Epithelial cell of proximal tubule (primary cell): ENCODE measurements around the gene PKD2. TPM values are rescaled to one million over a fixed set of nuclear protein-coding genes. Genes with fewer than 3 reads are reported as not detected.

Source experiments
- DNase-seq: peaks from one replicate; pipeline ENCODE4 v3.0.0-alpha.2; 2011; ENCODE audit warnings: low read depth
- H3K4me3 ChIP-seq: 2 replicates; pipeline ENCODE4 v1.5.1; 2011; ENCODE audit warnings: low read depth, mild to moderate bottlenecking, low read length
- total RNA-seq: library from RNA; depleted of rRNA; stranded (reverse); fragments of >200 nt; gene quantifications from 2 replicates; pipeline ENCODE4 v1.2.3, GENCODE V29; 2015
- TF ChIP-seq, protein P1 (sequence below): conservative IDR thresholded peaks from 2 replicates; pipeline ENCODE4 v1.5.1; 2012; ENCODE audit warnings: low read depth, mild to moderate bottlenecking, low read length

PKD2 gene
- total RNA-seq, 1 donor from 2014 or later, result 14.1 TPM

DNA sequence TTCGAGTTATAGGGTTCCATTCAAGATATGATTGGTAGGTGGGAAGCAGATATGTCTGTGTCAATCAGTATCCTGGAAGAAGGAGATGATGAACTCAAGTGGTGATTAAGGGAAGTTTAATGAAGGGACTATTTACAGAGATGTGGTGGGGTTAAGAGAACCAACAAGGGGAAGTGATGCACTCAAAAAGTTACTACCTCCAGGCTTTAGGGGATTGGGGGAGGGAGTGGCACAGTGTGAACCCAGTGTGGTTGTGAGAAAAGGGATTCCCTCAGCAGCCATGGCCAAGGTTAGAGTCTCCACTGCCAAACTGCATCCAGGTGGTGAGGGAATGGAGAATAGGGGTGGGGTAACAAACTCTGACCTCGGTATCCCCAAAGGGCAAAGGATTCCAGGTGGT lies 27.9 kb downstream of the PKD2 start:
- DNase-seq, result no peak
- TF ChIP-seq, protein P1, sequence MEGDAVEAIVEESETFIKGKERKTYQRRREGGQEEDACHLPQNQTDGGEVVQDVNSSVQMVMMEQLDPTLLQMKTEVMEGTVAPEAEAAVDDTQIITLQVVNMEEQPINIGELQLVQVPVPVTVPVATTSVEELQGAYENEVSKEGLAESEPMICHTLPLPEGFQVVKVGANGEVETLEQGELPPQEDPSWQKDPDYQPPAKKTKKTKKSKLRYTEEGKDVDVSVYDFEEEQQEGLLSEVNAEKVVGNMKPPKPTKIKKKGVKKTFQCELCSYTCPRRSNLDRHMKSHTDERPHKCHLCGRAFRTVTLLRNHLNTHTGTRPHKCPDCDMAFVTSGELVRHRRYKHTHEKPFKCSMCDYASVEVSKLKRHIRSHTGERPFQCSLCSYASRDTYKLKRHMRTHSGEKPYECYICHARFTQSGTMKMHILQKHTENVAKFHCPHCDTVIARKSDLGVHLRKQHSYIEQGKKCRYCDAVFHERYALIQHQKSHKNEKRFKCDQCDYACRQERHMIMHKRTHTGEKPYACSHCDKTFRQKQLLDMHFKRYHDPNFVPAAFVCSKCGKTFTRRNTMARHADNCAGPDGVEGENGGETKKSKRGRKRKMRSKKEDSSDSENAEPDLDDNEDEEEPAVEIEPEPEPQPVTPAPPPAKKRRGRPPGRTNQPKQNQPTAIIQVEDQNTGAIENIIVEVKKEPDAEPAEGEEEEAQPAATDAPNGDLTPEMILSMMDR, result no peak
- no peak overlapping the region for H3K4me3 ChIP-seq

DNA sequence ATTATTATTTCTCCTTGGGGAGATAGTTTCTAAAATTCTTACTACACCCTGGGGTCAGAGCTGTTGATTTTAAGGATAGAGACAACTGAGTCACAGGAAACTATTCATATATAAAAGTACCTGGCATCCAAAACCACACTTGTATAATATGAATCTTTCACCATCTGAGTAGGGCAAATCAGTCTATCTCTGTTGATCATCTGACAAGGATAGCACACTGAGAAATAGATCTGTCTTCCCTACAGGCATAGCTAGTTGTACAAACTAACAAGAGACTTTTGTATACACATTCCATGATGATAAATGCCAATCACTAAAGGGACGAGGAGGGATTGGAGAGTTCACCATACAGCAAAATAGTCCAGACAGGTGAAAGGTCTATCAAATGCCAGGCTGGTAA lies 30.0 kb downstream of the PKD2 start:
- no peak for DNase-seq
- no peak overlapping the region for H3K4me3 ChIP-seq
- TF ChIP-seq, protein P1, result no peak

DNA sequence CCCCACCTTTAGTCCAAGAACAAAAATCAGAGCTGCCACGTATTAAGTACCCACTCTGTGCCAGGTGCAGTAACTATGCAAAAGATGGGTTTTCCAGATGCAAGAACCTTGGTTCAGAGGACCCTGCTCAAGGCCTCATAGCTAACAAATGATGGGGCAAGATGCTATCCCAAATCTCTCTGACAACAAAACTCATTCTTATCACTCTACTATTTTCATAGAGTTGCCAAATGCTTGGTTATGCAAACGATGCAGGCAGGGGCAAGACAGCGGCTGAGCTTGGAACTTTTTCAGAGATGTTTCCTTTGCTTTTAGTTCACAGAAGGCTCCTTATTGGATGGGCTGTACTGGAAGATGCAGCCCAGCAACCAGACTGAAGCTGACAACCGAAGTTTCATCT lies 30.5 kb downstream of the PKD2 start:
- H3K4me3 ChIP-seq, result no peak overlapping the region
- no peak for DNase-seq
- TF ChIP-seq, protein P1, result no peak

DNA sequence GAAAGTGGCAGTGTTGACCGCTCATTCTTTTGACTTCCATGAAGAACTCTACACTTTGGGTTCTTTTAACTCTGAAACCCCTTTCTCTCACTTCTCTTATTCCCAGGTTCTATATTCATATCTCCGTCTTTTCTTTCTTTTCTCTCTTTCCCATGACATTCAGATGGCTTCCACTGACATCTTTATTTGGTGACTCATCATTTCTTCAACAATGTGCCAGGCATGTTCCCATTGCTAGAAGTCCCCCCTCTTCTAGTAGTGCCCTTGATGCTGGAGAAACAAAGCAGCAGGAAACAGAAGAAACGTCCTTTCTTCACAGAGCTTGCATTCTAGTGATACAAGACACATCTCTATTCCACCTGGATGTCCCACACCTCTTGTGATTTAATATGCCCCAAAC lies 33.3 kb downstream of the PKD2 start:
- H3K4me3 ChIP-seq, result no peak overlapping the region
- TF ChIP-seq, protein P1, result no peak
- DNase-seq, result no peak

DNA sequence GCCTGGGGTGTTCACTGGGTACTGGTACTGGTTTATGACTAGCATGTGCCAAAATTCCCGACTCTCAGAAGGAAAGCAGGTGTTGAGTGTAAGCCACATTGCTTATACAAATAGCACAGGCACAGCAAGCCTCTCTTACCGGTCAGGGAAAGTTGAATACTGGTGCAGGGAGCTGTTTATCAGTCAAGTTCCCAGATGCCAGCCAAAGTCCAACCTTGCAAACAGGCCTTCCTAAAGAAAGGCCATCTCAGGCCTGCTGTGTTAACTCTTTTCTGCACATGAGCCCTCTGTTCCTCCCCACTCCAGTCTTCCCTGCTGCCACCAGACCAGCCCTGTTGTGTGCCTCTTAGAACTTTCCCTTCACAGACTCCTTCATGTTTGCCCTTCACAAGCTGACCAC lies 34.2 kb downstream of the PKD2 start:
- DNase-seq, result no peak
- TF ChIP-seq, protein P1, result no peak

DNA sequence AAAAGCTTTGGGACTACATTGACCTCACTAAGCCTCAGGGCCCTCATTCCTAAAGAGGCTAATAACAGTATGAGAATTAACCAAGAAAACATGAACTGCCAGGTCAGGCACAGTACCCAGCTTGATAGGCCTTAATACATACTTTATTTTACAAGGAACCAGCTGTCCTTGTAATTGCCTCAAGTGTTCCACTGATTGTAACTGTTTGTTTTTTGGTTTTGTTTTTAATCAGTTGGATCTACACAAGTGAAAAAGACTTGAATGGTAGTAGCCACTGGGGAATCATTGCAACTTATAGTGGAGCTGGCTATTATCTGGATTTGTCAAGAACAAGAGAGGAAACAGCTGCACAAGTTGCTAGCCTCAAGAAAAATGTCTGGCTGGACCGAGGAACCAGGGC lies 35.6 kb downstream of the PKD2 start:
- TF ChIP-seq, protein P1, result no peak
- DNase-seq, result no peak
- no peak overlapping the region for H3K4me3 ChIP-seq

More for the DNA sequence above, 34.2 kb downstream of the PKD2 start:
- H3K4me3 ChIP-seq, result no peak overlapping the region

DNA sequence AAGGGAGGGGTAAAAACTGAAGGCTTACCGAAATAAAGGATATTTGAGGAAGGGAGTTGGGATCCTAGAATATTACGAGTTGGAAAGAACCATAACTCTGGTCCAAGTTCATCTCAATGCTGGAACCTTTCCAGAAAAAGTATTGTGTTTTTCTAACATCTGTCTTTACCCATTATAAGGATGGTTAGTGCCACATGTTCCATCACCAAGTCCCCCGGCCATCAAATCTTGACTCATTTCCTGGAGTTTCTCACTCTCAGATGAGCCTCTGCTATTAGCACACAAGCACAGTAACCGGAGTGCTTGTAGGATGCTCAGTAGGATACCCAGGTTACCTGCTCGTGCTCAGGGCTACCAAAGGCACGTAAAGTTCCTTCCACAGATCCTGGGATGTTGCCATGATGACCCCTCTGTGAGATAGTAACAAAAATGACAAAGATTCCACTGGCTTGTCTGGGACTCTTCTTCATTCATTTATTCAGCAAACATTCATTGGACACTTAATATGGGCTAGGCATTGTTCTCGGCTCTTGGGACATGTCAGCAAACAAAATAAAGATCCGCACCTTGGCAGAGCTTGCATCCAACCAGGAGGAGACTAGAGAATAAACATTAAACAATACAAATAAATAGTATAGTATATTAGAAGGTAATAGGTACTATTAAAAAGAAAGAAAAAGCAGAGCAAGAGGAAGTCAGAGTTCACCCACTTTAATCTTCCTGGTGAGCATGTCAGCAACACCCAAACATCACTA lies 36.3 kb downstream of the PKD2 start:
- DNase-seq, result no peak
- TF ChIP-seq, protein P1, result no peak
- no peak overlapping the region for H3K4me3 ChIP-seq
